ENCODE data around the gene OVOL1. TPM values are rescaled to one million over a fixed set of nuclear protein-coding genes. Genes with fewer than 3 reads are reported as not detected.

OVOL1 gene
- total and polyA plus RNA-seq, 8 donors = 0.20 to 0.45 (median 0.34) TPM

- H3K36me3 ChIP-seq = peaks cover 0 to 24% of the 10 kb centered on the region in 2 donors
- H3K27me3 ChIP-seq = no peaks in the 10 kb centered on the region
- peaks cover 0 to 82% of the 10 kb centered on the region in 2 donors for H3K4me1 ChIP-seq
- intact Hi-C loops (cut with DNase I) = no loop called here
- H3K4me3 ChIP-seq = no peak overlapping the region
- no peaks in the 10 kb centered on the region for H3K9me3 ChIP-seq
- no peak for ATAC-seq
- DNase-seq = no peak
- TF ChIP-seq CTCF (IDR thresholded peaks at IDR 0.05) = no peak
- peak overlapping the region in 1 of 2 donors; percentile 97 for H3K27ac ChIP-seq
These were observed 13.0 kb upstream of the OVOL1 start for GRCh38 chr11:65773784-65774411.

GRCh38 chr11:65774525-65775306 is 12.1 kb upstream of the OVOL1 start:
- intact Hi-C loops (cut with DNase I) = no loop called here
- Histone ChIP-seq H3K4me1 (peaks cover 5 to 83% of the 10 kb centered on the region in 2 donors), H3K36me3 (peaks cover 0 to 31% of the 10 kb centered on the region in 2 donors), H3K4me3 (peak overlapping the region in 1 of 2 donors; percentile 6), H3K9me3 (no peaks in the 10 kb centered on the region), H3K27me3 (no peaks in the 10 kb centered on the region), H3K27ac (peak overlapping the region in 1 of 2 donors; percentile 97)
- DNase-seq = peak in 1 of 4 donors; percentile 49
- ATAC-seq = no peak
- TF ChIP-seq CTCF (IDR thresholded peaks at IDR 0.05) = no peak

- Histone ChIP-seq H3K4me1 (peaks cover 6 to 72% of the 10 kb centered on the region in 2 donors), H3K4me3 (peak overlapping the region in 1 of 2 donors; percentile 98), H3K9me3 (no peaks in the 10 kb centered on the region), H3K27me3 (no peaks in the 10 kb centered on the region), H3K36me3 (peaks cover 0 to 31% of the 10 kb centered on the region in 2 donors), H3K27ac (peak overlapping the region; percentile 47 to 97)
- ATAC-seq (no peak), DNase-seq (peak in 1 of 4 donors; percentile 79)
- no peak for TF ChIP-seq CTCF (IDR thresholded peaks at IDR 0.05)
- intact Hi-C loops (cut with DNase I) = no loop called here
These were observed 10.7 kb upstream of the OVOL1 start for GRCh38 chr11:65776196-65776595.

- peak overlapping the region in 1 of 2 donors; percentile 98 for H3K4me3 ChIP-seq
- peaks cover 6 to 74% of the 10 kb centered on the region in 2 donors for H3K4me1 ChIP-seq
- peak overlapping the region in 1 of 2 donors; percentile 97 for H3K27ac ChIP-seq
- H3K9me3 ChIP-seq = no peaks in the 10 kb centered on the region
- peak in 1 of 4 donors; percentile 52 for DNase-seq
- H3K36me3 ChIP-seq = peaks cover 0 to 31% of the 10 kb centered on the region in 2 donors
- ATAC-seq = no peak
- TF ChIP-seq CTCF (IDR thresholded peaks at IDR 0.05) = no peak
- no peaks in the 10 kb centered on the region for H3K27me3 ChIP-seq
- intact Hi-C loops (cut with DNase I) = no loop called here
These were observed 10.1 kb upstream of the OVOL1 start for GRCh38 chr11:65776710-65777141.

GRCh38 chr11:65777241-65777640 is 9.6 kb upstream of the OVOL1 start:
- peak overlapping the region in 1 of 2 donors; percentile 98 for H3K4me3 ChIP-seq

More at GRCh38 chr11:65777241-65777640, 9.6 kb upstream of the OVOL1 start:
- intact Hi-C loops (cut with DNase I) = no loop called here
- TF ChIP-seq CTCF (IDR thresholded peaks at IDR 0.05) = no peak
- peak overlapping the region in 1 of 2 donors; percentile 97 for H3K27ac ChIP-seq
- H3K4me1 ChIP-seq = peaks cover 6 to 77% of the 10 kb centered on the region in 2 donors
- H3K27me3 ChIP-seq = no peaks in the 10 kb centered on the region
- no peak for ATAC-seq
- H3K9me3 ChIP-seq = no peaks in the 10 kb centered on the region
- peak in 1 of 4 donors; percentile 24 for DNase-seq
- peaks cover 0 to 31% of the 10 kb centered on the region in 2 donors for H3K36me3 ChIP-seq
